HEK293T (cell line): ENCODE data around the gene DENND2A.

Source experiments
- ELF4 ChIP-seq: fragments of 450-650 bp; IDR thresholded peaks from 2 replicates; pipeline ENCODE4 v1.6.1; 2017; ENCODE audit warnings: antibody characterized with exemption
- FOXK2 ChIP-seq: fragments of 450-650 bp; IDR thresholded peaks from 2 replicates; pipeline ENCODE4 v1.6.1; 2016; ENCODE audit warnings: mild to moderate bottlenecking
- FOXM1 ChIP-seq: fragments of 450-650 bp; IDR thresholded peaks from 2 replicates; pipeline ENCODE4 v1.6.1; 2017; ENCODE audit warnings: mild to moderate bottlenecking, borderline replicate concordance
- HDGF ChIP-seq: fragments of 450-650 bp; IDR thresholded peaks from 2 replicates; pipeline ENCODE4 v1.6.1; 2017; ENCODE audit warnings: antibody characterized with exemption, borderline replicate concordance

- TF ChIP-seq FOXM1 (no peak), HDGF (no peak), FOXK2 (no peak), ELF4 (no peak)
Measured at GRCh38 chr7:140661124-140661523, 20.5 kb upstream of the DENND2A start.
